Naive thymus-derived CD8-positive, alpha-beta T cell (primary cell): ENCODE measurements around the gene GPR78. TPM values are rescaled to one million over a fixed set of nuclear protein-coding genes. Genes with fewer than 3 reads are reported as not detected.
A peak's percentile ranks its signal among the peaks of the same experiment; 100 is the strongest.

Experiments used
- ATAC-seq, 2 donors: fragments of 150-1000 bp; cut with Tn5 transposase in 1 of 2; sonication (Bioruptor Pico), chemical (Tn5 transposase) in 1 of 2; 1 replicate in 1 of 2; 2 replicates in 1 of 2; pipeline ENCODE4 v1.10.0; 2021; ENCODE audit warnings: mild to moderate bottlenecking in 2 of 2, moderate library complexity in 2 of 2
- POLR2A ChIA-PET: fragments of 350-600 bp; sonication (Branson Sonifier 250); formaldehyde crosslinking; loops from one replicate; lab custom pipeline; 2021; ENCODE audit warnings: antibody characterized with exemption; lab: Charles Lee
- DNase-seq, 10 donors: peaks; one replicate each; pipeline versions ENCODE4 v3.0.0 to v3.0.0-alpha.2; 2020 to 2022
- H3K27ac Mint-ChIP-seq, 10 donors: one replicate each; pipeline ENCODE4 v1.8.0; 2020 to 2022; ENCODE audit warnings: mild to moderate bottlenecking in 10 of 10, mixed read lengths in 10 of 10, moderate library complexity in 4 of 10, inconsistent platforms in 1 of 10
- H3K27me3 Mint-ChIP-seq, 5 donors: one replicate each; pipeline ENCODE4 v1.8.0; 2021 to 2022; ENCODE audit warnings: mixed read lengths in 5 of 5
- H3K36me3 Mint-ChIP-seq, 3 donors: one replicate each; pipeline ENCODE4 v1.8.0; 2020 to 2022; ENCODE audit warnings: mixed read lengths in 3 of 3, mild to moderate bottlenecking in 2 of 3, inconsistent platforms in 1 of 3
- H3K4me1 Mint-ChIP-seq, 4 donors: one replicate each; pipeline ENCODE4 v1.8.0; 2021 to 2022; ENCODE audit warnings: mixed read lengths in 4 of 4
- H3K4me3 Mint-ChIP-seq, 10 donors: one replicate each; pipeline ENCODE4 v1.8.0; 2020 to 2022; ENCODE audit warnings: mild to moderate bottlenecking in 10 of 10, mixed read lengths in 10 of 10, moderate library complexity in 6 of 10, inconsistent platforms in 1 of 10
- H3K9me3 Mint-ChIP-seq, 9 donors: one replicate each; pipeline ENCODE4 v1.8.0; 2020 to 2022; ENCODE audit warnings: mixed read lengths in 9 of 9, mild to moderate bottlenecking in 3 of 9, inconsistent platforms in 1 of 9, moderate library complexity in 1 of 9
- polyA plus RNA-seq, 3 donors: library from polyadenylated mRNA; unstranded; fragments of 300-500 nt; fragmentation: Illumina TruSeq; gene quantifications; one replicate each; pipeline ENCODE4 v1.2.3, GENCODE V29; 2021
- total RNA-seq, 8 experiments: library from RNA in 2 of 8; stranded (reverse) in 2 of 8; gene quantifications; one replicate each; pipeline ENCODE4 v1.2.3 and lab custom pipeline; 2021 to 2026

GPR78 gene
- total and polyA plus RNA-seq, 5 experiments from 2014 or later: not detected

DNA sequence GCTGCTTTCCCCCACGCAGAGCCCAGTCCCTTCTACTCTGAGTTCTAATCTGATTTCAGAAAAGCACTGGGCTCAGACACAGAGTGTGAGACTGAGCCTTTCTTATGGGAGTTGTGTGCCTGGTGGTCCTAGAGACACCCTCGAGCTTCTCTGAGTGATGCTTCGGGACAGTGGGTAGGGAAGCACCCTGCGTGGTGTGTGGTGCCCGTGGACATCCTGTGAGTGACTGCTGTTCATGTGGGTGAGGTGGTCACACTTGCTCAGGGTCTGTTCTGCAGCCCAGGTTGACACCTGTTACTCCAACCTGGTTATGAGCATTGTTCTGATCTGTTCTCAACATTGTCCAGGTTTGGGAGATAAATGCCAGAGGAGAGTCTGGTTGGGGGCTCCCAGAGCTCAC lies 6.1 kb downstream of the GPR78 start:
- ATAC-seq (no peak), DNase-seq (peak in 1 of 10 donors; percentile 44)
- POLR2A ChIA-PET: no interaction called here
- Mint-ChIP-seq H3K36me3 (no peaks in the 10 kb centered on the region), H3K27ac (no peak overlapping the region), H3K4me3 (no peak overlapping the region), H3K27me3 (peaks cover 2 to 66% (median 24%) of the 10 kb centered on the region in 5 donors), H3K4me1 (peaks cover 0 to 2% (median 0%) of the 10 kb centered on the region in 4 donors), H3K9me3 (peaks cover 0 to 2% (median 0%) of the 10 kb centered on the region in 9 donors)

- H3K9me3 Mint-ChIP-seq: peaks cover 0 to 2% (median 0%) of the 10 kb centered on the region in 9 donors
Observed at GRCh38 chr4:8586671-8587468, 6.7 kb downstream of the GPR78 start.

DNA sequence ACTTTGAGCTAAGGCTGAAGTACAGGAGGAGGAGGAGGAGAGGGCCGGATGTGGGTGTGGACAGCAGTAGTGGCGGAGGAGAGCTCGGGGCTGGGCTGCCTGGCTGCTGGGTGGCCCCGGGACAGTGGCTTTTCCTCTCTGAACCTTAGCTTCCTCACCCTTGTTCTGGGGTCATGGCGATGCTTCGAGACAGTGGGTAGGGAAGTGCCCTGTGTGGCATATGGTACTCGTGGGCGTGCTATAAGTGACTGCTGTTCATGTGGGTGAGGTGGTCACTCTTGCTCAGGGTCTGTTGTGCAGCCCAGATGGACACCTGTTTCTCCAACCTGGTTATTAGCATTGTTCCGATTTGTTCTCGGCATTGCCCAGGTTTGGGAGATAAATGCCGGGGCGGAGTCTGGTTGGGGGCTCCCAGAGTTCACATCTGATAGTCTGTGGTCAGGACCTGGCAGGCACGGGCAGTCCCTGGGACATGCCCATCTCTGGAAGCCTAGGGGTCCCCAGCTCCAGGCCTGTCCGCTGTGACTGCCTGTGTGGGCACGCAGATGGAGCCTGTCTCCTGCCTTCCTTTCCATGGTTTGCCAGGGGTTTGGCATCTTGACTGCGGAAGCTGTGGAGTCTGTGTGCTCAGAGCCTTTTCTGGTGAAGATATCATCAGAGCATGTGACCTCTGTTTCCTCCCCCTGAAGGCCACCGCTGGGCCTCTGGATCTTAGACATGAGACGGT lies 7.4 kb downstream of the GPR78 start:
- peak in 1 of 10 donors; percentile 31 for DNase-seq
- POLR2A ChIA-PET: no interaction called here
- peaks cover 6 to 64% (median 26%) of the 10 kb centered on the region in 5 donors for H3K27me3 Mint-ChIP-seq

More at GRCh38 chr4:8586671-8587468, 6.7 kb downstream of the GPR78 start:
- Mint-ChIP-seq H3K4me1 (peaks cover 0 to 2% (median 0%) of the 10 kb centered on the region in 4 donors), H3K27ac (no peak overlapping the region), H3K27me3 (peaks cover 6 to 71% (median 29%) of the 10 kb centered on the region in 5 donors), H3K36me3 (no peaks in the 10 kb centered on the region), H3K4me3 (no peak overlapping the region)
- no peak for ATAC-seq
- peak in 1 of 10 donors; percentile 50 for DNase-seq
- POLR2A ChIA-PET: no interaction called here

GRCh38 chr4:8588196-8588470 lies 7.9 kb downstream of the GPR78 start:
- peak in 1 of 10 donors; percentile 58 for DNase-seq
- no peak overlapping the region for H3K4me3 Mint-ChIP-seq
- no peaks in the 10 kb centered on the region for H3K9me3 Mint-ChIP-seq
- no peak overlapping the region for H3K27ac Mint-ChIP-seq
- no peaks in the 10 kb centered on the region for H3K36me3 Mint-ChIP-seq
- peaks cover 6 to 64% (median 29%) of the 10 kb centered on the region in 5 donors for H3K27me3 Mint-ChIP-seq
- POLR2A ChIA-PET: no interaction called here
- no peak for ATAC-seq
- H3K4me1 Mint-ChIP-seq: peaks cover 0 to 2% (median 0%) of the 10 kb centered on the region in 4 donors

More for the DNA sequence above, 7.4 kb downstream of the GPR78 start:
- H3K9me3 Mint-ChIP-seq: no peaks in the 10 kb centered on the region
- no peaks in the 10 kb centered on the region for H3K36me3 Mint-ChIP-seq
- peaks cover 0 to 2% (median 0%) of the 10 kb centered on the region in 4 donors for H3K4me1 Mint-ChIP-seq
- no peak overlapping the region for H3K4me3 Mint-ChIP-seq
- ATAC-seq: no peak
- no peak overlapping the region for H3K27ac Mint-ChIP-seq

GRCh38 chr4:8589336-8589735 lies 9.1 kb downstream of the GPR78 start:
- Mint-ChIP-seq H3K4me1 (peaks cover 0 to 3% (median 2%) of the 10 kb centered on the region in 4 donors), H3K9me3 (no peaks in the 10 kb centered on the region), H3K27me3 (peaks cover 4 to 72% (median 38%) of the 10 kb centered on the region in 5 donors), H3K27ac (no peak overlapping the region), H3K4me3 (no peak overlapping the region), H3K36me3 (no peaks in the 10 kb centered on the region)
- POLR2A ChIA-PET: no interaction called here
- peak in 1 of 10 donors; percentile 21 for DNase-seq
- no peak for ATAC-seq

DNA sequence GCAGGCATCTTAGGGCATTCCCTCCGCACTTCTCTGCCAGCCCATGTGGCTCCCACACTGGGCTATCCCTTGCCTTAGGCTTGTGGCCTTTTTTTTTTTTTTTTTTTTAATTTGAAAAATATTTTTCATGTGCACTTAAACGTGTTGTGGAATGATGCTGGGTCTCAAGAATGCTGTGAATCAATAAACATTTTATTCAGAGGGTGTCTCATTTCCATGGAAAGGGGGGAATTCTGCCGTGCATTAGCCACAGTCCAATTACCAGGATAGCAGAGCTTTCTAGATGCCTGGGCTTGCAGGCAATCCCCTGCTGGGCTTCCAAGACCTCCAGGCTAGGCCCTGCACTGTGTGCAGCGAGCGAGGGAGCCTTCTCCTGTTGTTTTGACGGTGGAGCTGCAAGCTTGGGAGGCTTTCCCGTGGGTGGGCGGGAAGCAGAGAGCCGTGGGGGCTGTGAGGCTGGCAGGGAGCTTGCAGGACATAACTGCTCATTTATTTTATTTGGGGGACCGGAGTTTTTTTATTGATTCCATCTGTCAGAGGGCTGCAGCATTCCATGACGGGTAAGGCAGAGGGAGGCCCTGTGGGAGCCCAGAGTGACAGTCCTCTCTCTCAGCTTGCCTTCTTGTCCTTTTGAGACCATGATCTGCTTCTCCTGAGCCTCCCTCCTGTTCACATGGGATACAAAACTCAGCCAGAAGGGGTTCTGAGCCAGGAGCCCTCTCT lies 9.8 kb downstream of the GPR78 start:
- no peak for ATAC-seq
- POLR2A ChIA-PET: no interaction called here
- Mint-ChIP-seq H3K4me1 (peaks cover 0 to 3% (median 2%) of the 10 kb centered on the region in 4 donors), H3K27me3 (peaks cover 3 to 72% (median 39%) of the 10 kb centered on the region in 5 donors), H3K4me3 (no peak overlapping the region), H3K27ac (no peak overlapping the region), H3K9me3 (no peaks in the 10 kb centered on the region), H3K36me3 (no peaks in the 10 kb centered on the region)
- peak in 1 of 10 donors; percentile 4 for DNase-seq

DNA sequence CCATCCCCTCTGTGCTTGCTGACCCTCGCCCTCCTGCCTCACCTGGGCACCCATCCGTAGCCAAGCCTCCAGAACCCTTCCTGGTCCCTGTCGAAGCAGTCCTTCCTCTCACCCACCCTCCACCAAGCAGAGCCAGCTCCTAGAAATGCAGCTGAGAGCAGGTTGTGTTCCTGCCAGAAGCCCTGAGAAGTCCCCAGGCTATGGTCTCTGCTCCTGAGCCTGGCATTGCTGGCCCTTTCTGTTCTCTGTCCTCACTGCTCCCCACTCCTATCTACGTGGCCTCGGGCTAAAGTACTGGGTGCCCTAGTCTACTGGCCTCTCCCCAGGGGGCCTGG lies 10.3 kb downstream of the GPR78 start:
- Mint-ChIP-seq H3K27me3 (peaks cover 3 to 74% (median 38%) of the 10 kb centered on the region in 5 donors), H3K27ac (no peak overlapping the region), H3K4me1 (peaks cover 0 to 3% (median 2%) of the 10 kb centered on the region in 4 donors), H3K36me3 (no peaks in the 10 kb centered on the region), H3K4me3 (no peak overlapping the region), H3K9me3 (no peaks in the 10 kb centered on the region)
- no peak for ATAC-seq
- DNase-seq: no peak
- POLR2A ChIA-PET: no interaction called here

GRCh38 chr4:8591114-8591513 lies 10.9 kb downstream of the GPR78 start:
- Mint-ChIP-seq H3K27ac (no peak overlapping the region), H3K4me1 (peaks cover 0 to 3% (median 2%) of the 10 kb centered on the region in 4 donors), H3K36me3 (no peaks in the 10 kb centered on the region), H3K27me3 (peaks cover 3 to 68% (median 35%) of the 10 kb centered on the region in 5 donors), H3K4me3 (no peak overlapping the region), H3K9me3 (no peaks in the 10 kb centered on the region)
- POLR2A ChIA-PET: no interaction called here
- DNase-seq (no peak), ATAC-seq (no peak)

GRCh38 chr4:8591626-8592365 lies 11.6 kb downstream of the GPR78 start:
- H3K27ac Mint-ChIP-seq: no peak overlapping the region
- no peak overlapping the region for H3K4me3 Mint-ChIP-seq
- ATAC-seq (no peak), DNase-seq (no peak)
- H3K36me3 Mint-ChIP-seq: no peaks in the 10 kb centered on the region
- POLR2A ChIA-PET: no interaction called here
- peaks cover 3 to 66% (median 32%) of the 10 kb centered on the region in 5 donors for H3K27me3 Mint-ChIP-seq
- H3K4me1 Mint-ChIP-seq: peaks cover 0 to 3% (median under 1%) of the 10 kb centered on the region in 4 donors
- no peaks in the 10 kb centered on the region for H3K9me3 Mint-ChIP-seq

- H3K27ac Mint-ChIP-seq: no peak within 1 kb of the TSS
- H3K36me3 Mint-ChIP-seq: no peaks in the 10 kb centered on the region
- H3K4me3 Mint-ChIP-seq: no peak within 1 kb of the TSS
- no peaks in the 10 kb centered on the region for H3K9me3 Mint-ChIP-seq
- H3K4me1 Mint-ChIP-seq: peaks cover 0 to 3% (median under 1%) of the 10 kb centered on the region in 4 donors
- no peak for ATAC-seq
- no peak for DNase-seq
- peaks cover 3 to 71% (median 34%) of the 10 kb centered on the region in 5 donors for H3K27me3 Mint-ChIP-seq
- POLR2A ChIA-PET: no interaction called here
Observed at GRCh38 chr4:8592366-8593263, 12.4 kb downstream of the GPR78 start, which contains the start of gene CPZ. CPZ (plus strand) TSS chr4:8592765; CDS start chr4:8592834, 69 bp downstream.

DNA sequence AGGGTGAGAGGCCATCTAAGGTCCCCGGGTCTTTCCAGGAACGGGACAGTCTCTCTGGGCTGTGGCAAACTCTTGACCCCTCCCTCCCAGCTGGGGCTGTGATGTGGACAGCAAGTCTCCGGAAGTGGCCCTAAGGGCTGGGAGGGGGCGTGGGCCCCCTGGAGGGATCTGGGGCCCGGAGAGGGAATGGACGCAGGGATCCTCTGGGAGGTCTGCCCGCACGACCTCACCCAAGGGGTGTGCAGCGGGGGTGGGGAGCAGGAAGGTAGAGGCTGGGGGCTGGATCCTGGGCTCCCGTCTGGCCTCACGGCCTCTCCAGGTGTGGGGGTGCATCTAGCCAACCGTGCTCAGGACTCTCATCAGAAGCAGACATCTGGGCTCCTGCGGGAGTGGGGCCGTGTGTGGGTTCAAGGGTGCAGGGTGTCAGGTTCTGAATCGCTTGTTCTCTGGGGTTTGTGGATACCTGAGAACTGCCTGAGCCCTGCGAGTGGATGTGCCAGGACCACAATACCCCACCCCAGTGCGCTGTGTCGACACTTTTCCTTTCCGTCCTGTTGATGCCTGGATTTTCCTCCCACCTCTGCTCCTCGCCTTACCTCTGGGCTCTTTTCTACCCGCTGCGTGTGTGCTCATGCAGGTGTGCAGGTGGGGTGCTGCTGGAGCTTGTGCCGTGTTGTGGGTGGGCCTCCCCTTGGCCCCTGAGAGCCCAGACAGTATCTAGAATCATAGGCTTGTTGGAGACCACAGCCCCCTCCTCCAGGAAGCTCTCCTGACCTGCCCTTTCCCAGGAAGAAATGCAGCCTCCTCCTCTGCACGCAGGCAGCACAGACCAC lies 13.3 kb downstream of the GPR78 start:
- peaks cover 3 to 64% (median 34%) of the 10 kb centered on the region in 5 donors for H3K27me3 Mint-ChIP-seq
- H3K9me3 Mint-ChIP-seq: no peaks in the 10 kb centered on the region
- POLR2A ChIA-PET: no interaction called here
- ATAC-seq (no peak), DNase-seq (no peak)
- no peak overlapping the region for H3K4me3 Mint-ChIP-seq
- no peak overlapping the region for H3K27ac Mint-ChIP-seq
- H3K4me1 Mint-ChIP-seq: peaks cover 0 to 3% (median under 1%) of the 10 kb centered on the region in 4 donors
- H3K36me3 Mint-ChIP-seq: no peaks in the 10 kb centered on the region
